ENCODE data around the gene ITGA1. TPM values are rescaled to one million over a fixed set of nuclear protein-coding genes. Genes with fewer than 3 reads are reported as not detected.

ITGA1 gene
- total RNA-seq, 1 donor: 104 TPM

GRCh38 chr5:52924456-52924855 lies 136.7 kb downstream of the ITGA1 start:
- DNase-seq (ENCODE audit: low read depth): no peak

GRCh38 chr5:52925001-52925400 lies 137.3 kb downstream of the ITGA1 start:
- no peak for DNase-seq (ENCODE audit: low read depth)
- no peak for TF ChIP-seq CTCF (IDR thresholded peaks at IDR 0.05; ENCODE audit: insufficient read depth, low read depth, low read length)
- no peak overlapping the region for H3K4me3 ChIP-seq (ENCODE audit: low read depth, low read length)

More at GRCh38 chr5:52924456-52924855, 136.7 kb downstream of the ITGA1 start:
- no peak overlapping the region for H3K4me3 ChIP-seq (ENCODE audit: low read depth, low read length)
- no peak for TF ChIP-seq CTCF (IDR thresholded peaks at IDR 0.05; ENCODE audit: insufficient read depth, low read depth, low read length)

- no peak for TF ChIP-seq CTCF (IDR thresholded peaks at IDR 0.05; ENCODE audit: insufficient read depth, low read depth, low read length)
- peak; percentile 53 for DNase-seq (ENCODE audit: low read depth)
- no peak overlapping the region for H3K4me3 ChIP-seq (ENCODE audit: low read depth, low read length)
Measured at GRCh38 chr5:52928689-52929088, 141.0 kb downstream of the ITGA1 start.

- no peak for DNase-seq (ENCODE audit: low read depth)
- no peak for TF ChIP-seq CTCF (IDR thresholded peaks at IDR 0.05; ENCODE audit: insufficient read depth, low read depth, low read length)
- no peak overlapping the region for H3K4me3 ChIP-seq (ENCODE audit: low read depth, low read length)
Measured at GRCh38 chr5:52938226-52938625, 150.5 kb downstream of the ITGA1 start.

GRCh38 chr5:52943285-52943684 lies 155.6 kb downstream of the ITGA1 start:
- no peak for DNase-seq (ENCODE audit: low read depth)
- TF ChIP-seq CTCF (IDR thresholded peaks at IDR 0.05; ENCODE audit: insufficient read depth, low read depth, low read length): peak; percentile 28

GRCh38 chr5:52943808-52944207 lies 156.1 kb downstream of the ITGA1 start:
- no peak for DNase-seq (ENCODE audit: low read depth)
- no peak for TF ChIP-seq CTCF (IDR thresholded peaks at IDR 0.05; ENCODE audit: insufficient read depth, low read depth, low read length)
- no peak overlapping the region for H3K4me3 ChIP-seq (ENCODE audit: low read depth, low read length)

More at GRCh38 chr5:52943285-52943684, 155.6 kb downstream of the ITGA1 start:
- no peak overlapping the region for H3K4me3 ChIP-seq (ENCODE audit: low read depth, low read length)

GRCh38 chr5:52945040-52945439 lies 157.3 kb downstream of the ITGA1 start:
- peak; percentile 49 for DNase-seq (ENCODE audit: low read depth)
- peak overlapping the region; percentile 45 for H3K4me3 ChIP-seq (ENCODE audit: low read depth, low read length)
- no peak for TF ChIP-seq CTCF (IDR thresholded peaks at IDR 0.05; ENCODE audit: insufficient read depth, low read depth, low read length)

Data from fibroblast of villous mesenchyme (primary cell).